AG04449 (cell line): Measurements from ENCODE around the gene CAPN3.

Experiments
- CTCF ChIA-PET: fragments of 350-600 bp; formaldehyde crosslinking; extraction: SDS; loops from one replicate; lab custom pipeline; 2021; ENCODE audit warnings: antibody characterized with exemption; lab: Yijun Ruan, JAX
- POLR2A ChIA-PET: fragments of 400-600, 350-600 bp; formaldehyde crosslinking; extraction: SDS; loops from one replicate; lab custom pipeline; 2020; ENCODE audit warnings: antibody characterized with exemption, inconsistent platforms; lab: Yijun Ruan, JAX
- DNase-seq: peaks from one replicate; pipeline ENCODE4 v3.0.0-alpha.2; 2010; ENCODE audit warnings: low read depth, low spot score
- H3K4me3 ChIP-seq: 2 replicates; pipeline ENCODE4 v1.5.1; 2011; ENCODE audit warnings: low read depth, mild to moderate bottlenecking, control low read depth, low read length
- TF ChIP-seq, protein P1 (sequence below): IDR thresholded peaks from one replicate; pipeline ENCODE4 v1.5.1; 2011; ENCODE audit warnings: mild to moderate bottlenecking, moderate library complexity, low read length, control low read depth, inconsistent platforms; ENCODE audit not compliant: insufficient read depth; ENCODE audit errors: missing control alignments

CAPN3 gene

GRCh38 chr15:42444415-42445063 is 85.2 kb downstream of the CAPN3 start:
- TF ChIP-seq, protein P1, sequence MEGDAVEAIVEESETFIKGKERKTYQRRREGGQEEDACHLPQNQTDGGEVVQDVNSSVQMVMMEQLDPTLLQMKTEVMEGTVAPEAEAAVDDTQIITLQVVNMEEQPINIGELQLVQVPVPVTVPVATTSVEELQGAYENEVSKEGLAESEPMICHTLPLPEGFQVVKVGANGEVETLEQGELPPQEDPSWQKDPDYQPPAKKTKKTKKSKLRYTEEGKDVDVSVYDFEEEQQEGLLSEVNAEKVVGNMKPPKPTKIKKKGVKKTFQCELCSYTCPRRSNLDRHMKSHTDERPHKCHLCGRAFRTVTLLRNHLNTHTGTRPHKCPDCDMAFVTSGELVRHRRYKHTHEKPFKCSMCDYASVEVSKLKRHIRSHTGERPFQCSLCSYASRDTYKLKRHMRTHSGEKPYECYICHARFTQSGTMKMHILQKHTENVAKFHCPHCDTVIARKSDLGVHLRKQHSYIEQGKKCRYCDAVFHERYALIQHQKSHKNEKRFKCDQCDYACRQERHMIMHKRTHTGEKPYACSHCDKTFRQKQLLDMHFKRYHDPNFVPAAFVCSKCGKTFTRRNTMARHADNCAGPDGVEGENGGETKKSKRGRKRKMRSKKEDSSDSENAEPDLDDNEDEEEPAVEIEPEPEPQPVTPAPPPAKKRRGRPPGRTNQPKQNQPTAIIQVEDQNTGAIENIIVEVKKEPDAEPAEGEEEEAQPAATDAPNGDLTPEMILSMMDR = no peak
- CTCF ChIA-PET = interaction anchor here (1.0 to 1.7 kb wide), 3 partner anchors 9 to 170 kb away, joined by 3 to 5 read pairs (median 3); no protein-coding TSS in a partner anchor
- H3K4me3 ChIP-seq = no peak overlapping the region
- DNase-seq = no peak
- POLR2A ChIA-PET = no interaction called here

DNA sequence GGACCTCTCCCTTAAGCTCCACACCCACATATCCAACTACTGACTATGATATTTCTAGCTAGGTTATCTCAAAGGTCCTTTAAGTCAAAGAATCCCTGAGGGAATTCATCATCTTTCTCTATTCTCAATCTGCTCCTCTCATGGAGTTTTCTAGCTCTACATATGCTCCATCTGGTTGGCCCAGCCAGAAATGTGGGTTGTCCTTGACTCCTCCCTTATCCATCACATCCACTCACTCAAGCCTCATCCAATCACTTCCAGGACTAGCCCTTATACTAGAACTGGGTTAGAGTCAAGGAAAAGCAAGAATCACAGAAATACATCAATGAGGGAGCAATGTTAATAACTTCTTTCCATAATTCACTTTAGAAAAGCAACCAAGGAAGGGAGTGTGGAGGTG is 86.2 kb downstream of the CAPN3 start:
- TF ChIP-seq, protein P1 = no peak
- ChIA-PET POLR2A (no interaction called here), CTCF (interaction anchor here (1.0 to 1.1 kb wide), 2 partner anchors 8 to 171 kb away, joined by 3 read pairs; no protein-coding TSS in a partner anchor)
- no peak overlapping the region for H3K4me3 ChIP-seq
- no peak for DNase-seq

DNA sequence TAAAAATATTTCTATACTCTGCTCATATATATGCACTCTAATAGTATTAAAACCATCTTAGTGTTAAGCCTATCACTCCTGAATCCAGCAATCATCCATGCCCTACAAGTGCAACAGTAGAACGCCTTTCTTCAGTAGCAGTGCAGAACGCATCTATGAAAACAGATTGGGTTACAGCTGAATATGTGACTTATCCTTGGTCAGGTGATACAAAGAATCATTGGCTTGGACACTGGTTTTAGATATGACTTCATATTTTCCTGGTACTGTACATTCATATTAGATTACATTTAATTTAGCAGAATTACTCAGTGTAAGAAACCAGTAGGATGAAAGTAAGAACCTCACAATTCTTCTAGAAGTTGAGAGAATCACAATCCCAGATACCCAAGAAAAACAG is 88.3 kb downstream of the CAPN3 start:
- TF ChIP-seq, protein P1 = no peak
- H3K4me3 ChIP-seq = no peak overlapping the region
- ChIA-PET CTCF (interaction anchor here (1.4 kb wide), 1 partner anchor 23 kb away, joined by 3 read pairs; no protein-coding TSS in a partner anchor), POLR2A (no interaction called here)
- DNase-seq = no peak

DNA sequence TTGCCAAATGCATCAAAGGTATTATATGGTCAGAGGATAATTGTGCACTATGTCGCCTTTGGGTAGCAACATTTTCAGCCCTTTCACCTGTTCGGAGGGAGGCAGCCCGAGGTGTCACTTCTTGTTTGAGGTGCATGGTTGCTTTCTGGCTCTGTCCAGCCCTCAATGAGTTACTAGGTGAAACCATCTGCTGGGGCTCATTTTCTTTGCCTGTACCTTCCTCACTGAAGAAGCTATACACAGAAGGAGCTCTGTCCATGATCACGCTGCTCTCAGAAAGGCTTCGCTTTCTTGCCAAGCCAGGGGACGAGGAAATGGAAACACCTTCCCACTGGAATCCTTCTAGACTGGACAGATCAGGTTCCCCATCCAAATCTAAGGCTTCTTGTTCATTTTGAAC is 89.0 kb downstream of the CAPN3 start:
- DNase-seq = no peak
- POLR2A ChIA-PET = no interaction called here
- TF ChIP-seq, protein P1 = no peak
- no peak overlapping the region for H3K4me3 ChIP-seq
- CTCF ChIA-PET = no interaction called here

- DNase-seq = no peak
- TF ChIP-seq, protein P1 = no peak
- H3K4me3 ChIP-seq = no peak overlapping the region
- CTCF ChIA-PET = no interaction called here
- POLR2A ChIA-PET = no interaction called here
Observed at GRCh38 chr15:42449770-42450424, 90.6 kb downstream of the CAPN3 start.

- CTCF ChIA-PET = no interaction called here
- POLR2A ChIA-PET = no interaction called here
- no peak overlapping the region for H3K4me3 ChIP-seq
- TF ChIP-seq, protein P1 = no peak
- no peak for DNase-seq
Observed at GRCh38 chr15:42450425-42450790, 91.1 kb downstream of the CAPN3 start.
